LoVo (cell line): ENCODE data around the gene SELENOH.

Source experiments
- DNase-seq: peaks from one replicate; pipeline ENCODE4 v3.0.0-alpha.2; 2016; ENCODE audit warnings: low spot score

Gene SELENOH

GRCh38 chr11:57746920-57747319, 5.6 kb downstream of the SELENOH start:
- DNase-seq, result no peak

GRCh38 chr11:57751176-57751575, 9.9 kb downstream of the SELENOH start:
- no peak for DNase-seq

- peak; percentile 20 for DNase-seq
Observed at GRCh38 chr11:57751676-57752253, 10.5 kb downstream of the SELENOH start, which contains the start of gene BTBD18. Gene BTBD18 (minus strand): TSS chr11:57751819. CDS start chr11:57751188, 631 bp downstream.

GRCh38 chr11:57752954-57753353, 11.7 kb downstream of the SELENOH start:
- no peak for DNase-seq

- no peak for DNase-seq
Observed at GRCh38 chr11:57758174-57758573, 16.9 kb downstream of the SELENOH start.

- DNase-seq, result peak; percentile 96
Observed at GRCh38 chr11:57761301-57762234, 20.3 kb downstream of the SELENOH start, which contains the start of gene CTNND1. Gene CTNND1 (plus strand): TSS chr11:57761802. CDS start chr11:57791479, 29,677 bp downstream.

GRCh38 chr11:57762235-57762861, 21.1 kb downstream of the SELENOH start:
- peak; percentile 19 for DNase-seq

- peak; percentile 23 for DNase-seq
Observed at GRCh38 chr11:57763568-57763967, 22.3 kb downstream of the SELENOH start.

GRCh38 chr11:57764021-57764420, 22.7 kb downstream of the SELENOH start:
- no peak for DNase-seq

- no peak for DNase-seq
Observed at GRCh38 chr11:57764566-57764965, 23.3 kb downstream of the SELENOH start.

- DNase-seq, result no peak
Observed at GRCh38 chr11:57764972-57765371, 23.7 kb downstream of the SELENOH start.

GRCh38 chr11:57770793-57771192, 29.5 kb downstream of the SELENOH start:
- DNase-seq, result no peak

GRCh38 chr11:57771365-57771764, 30.1 kb downstream of the SELENOH start:
- DNase-seq, result no peak

GRCh38 chr11:57772562-57772961, 31.3 kb downstream of the SELENOH start:
- no peak for DNase-seq

GRCh38 chr11:57773026-57773598, 31.8 kb downstream of the SELENOH start:
- DNase-seq, result no peak

GRCh38 chr11:57775491-57775890, 34.2 kb downstream of the SELENOH start:
- no peak for DNase-seq

- no peak for DNase-seq
Observed at GRCh38 chr11:57776031-57776521, 34.8 kb downstream of the SELENOH start.

GRCh38 chr11:57776577-57777210, 35.4 kb downstream of the SELENOH start:
- no peak for DNase-seq

GRCh38 chr11:57777969-57778317, 36.7 kb downstream of the SELENOH start:
- DNase-seq, result peak; percentile 79

GRCh38 chr11:57778318-57779037, 37.2 kb downstream of the SELENOH start:
- DNase-seq, result peak; percentile 95

GRCh38 chr11:57779276-57779675, 38.0 kb downstream of the SELENOH start:
- no peak for DNase-seq
